GM13976 (cell line): Measurements from ENCODE around the gene TRIM45.

Experiments
- DNase-seq: peaks from one replicate; pipeline ENCODE4 v3.0.0; 2012; ENCODE audit warnings: low spot score
- CTCF ChIP-seq: IDR thresholded peaks from 2 replicates; pipeline ENCODE4 v1.5.1; 2012; ENCODE audit warnings: borderline replicate concordance, mild to moderate bottlenecking; ENCODE audit not compliant: insufficient read depth; ENCODE audit errors: extremely low read depth, missing control alignments, control extremely low read depth
- in situ Hi-C: fragments of 300-500 bp; cut with MboI; formaldehyde crosslinking; loops from one replicate; pipeline ENCODE4 v1.12.0; 2022; ENCODE audit warnings: low sequenced_read_pairs, mixed read lengths, inconsistent platforms; ENCODE audit not compliant: unreplicated experiment

The TRIM45 gene

DNA sequence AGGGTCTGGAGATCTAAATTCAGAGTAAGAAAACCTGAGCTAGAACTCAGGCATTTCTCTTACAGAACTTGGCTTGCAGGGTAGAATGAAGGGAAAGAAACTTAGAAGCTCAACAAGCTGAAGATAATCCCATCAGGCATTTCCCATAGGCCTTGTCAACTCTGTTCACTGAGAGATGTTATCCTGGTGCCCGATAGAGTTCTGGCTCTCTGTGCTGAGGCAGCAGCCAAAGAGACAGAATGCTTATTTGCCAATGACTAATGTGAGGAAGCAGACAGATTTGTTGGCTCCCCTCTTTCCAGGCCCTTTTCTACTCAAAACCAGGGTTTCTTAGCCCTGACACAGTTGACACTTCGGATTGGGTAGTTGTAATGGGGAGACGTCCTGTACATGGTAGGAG is 22.3 kb upstream of the TRIM45 start:
- TF ChIP-seq CTCF = no peak
- DNase-seq = no peak
- in situ Hi-C loops = no loop called here

DNA sequence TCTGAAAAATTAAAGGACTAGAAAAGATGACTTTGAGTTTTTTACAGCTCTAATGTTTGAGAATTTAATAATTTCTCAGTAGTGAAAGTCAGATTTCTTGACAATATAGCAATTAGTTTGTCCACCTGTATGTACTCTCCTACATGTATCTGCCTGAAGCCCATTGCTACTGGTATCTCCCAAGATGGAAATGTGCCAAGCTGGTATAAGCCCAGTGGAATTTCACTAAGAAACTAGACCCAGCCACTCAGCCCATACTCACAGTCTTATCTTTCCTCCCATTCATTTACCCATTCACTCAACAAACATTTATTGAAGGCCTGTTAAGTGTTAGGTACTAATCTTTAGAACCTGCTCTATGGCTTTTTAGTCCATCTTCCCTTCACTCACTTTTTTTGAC is 21.6 kb upstream of the TRIM45 start:
- TF ChIP-seq CTCF = no peak
- in situ Hi-C loops = no loop called here
- no peak for DNase-seq

DNA sequence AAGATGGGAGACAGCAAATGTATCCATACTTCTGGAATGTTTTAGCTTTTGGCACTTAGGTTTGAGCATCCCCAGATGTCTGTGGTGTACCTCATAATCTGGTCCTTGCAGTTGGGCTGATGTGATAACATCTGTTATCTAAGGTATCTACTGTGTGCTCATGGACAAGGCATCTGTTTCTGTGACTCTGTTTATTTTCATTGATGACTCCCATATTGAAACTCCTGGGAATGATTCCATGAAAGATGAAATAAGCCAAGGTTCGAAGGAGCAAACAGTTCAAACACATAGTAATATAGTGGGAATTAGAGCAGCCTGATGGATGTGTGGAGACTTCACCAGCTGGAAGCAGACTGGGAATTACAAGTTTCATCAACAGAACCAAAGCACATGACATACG is 20.7 kb upstream of the TRIM45 start:
- no peak for TF ChIP-seq CTCF
- DNase-seq = no peak
- in situ Hi-C loops = no loop called here

DNA sequence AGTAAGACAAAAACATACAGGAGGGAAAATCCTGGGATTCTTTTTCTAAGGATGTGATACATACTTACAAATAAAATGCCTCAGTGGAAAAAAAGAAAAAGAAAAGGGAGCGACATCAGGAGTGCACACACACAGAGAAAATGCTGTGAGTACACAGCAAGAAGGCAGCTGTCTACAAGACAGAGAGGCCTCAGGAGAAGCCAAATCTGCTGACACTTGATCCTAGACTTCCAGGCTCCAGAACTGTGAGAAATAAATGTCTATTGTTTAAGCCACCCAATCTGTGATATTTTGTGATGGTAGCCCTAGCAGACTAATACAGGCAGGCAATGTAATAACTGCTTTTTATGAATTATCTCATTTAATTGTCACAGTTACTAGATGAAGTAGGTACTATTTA is 17.0 kb upstream of the TRIM45 start:
- in situ Hi-C loops = no loop called here
- no peak for DNase-seq
- no peak for TF ChIP-seq CTCF

DNA sequence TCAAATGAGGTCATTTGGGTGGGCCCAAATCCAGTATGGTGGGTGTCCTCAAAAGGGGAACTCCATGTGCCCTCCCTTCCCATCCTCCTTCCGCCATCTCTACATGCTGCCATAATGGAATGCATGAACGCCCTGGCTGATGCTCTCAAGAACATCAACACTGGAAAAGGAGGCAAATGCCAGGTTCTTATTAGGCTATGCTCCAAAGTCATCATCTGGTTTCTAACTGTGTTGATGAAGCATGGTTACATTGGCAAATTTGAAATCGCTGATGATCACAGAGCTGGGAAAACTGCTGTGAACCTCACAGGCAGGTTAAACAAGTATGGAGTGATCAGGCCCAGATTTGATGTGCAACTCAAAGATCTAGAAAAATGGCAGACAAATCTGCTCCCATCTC is 16.6 kb upstream of the TRIM45 start:
- in situ Hi-C loops = no loop called here
- no peak for TF ChIP-seq CTCF
- no peak for DNase-seq

DNA sequence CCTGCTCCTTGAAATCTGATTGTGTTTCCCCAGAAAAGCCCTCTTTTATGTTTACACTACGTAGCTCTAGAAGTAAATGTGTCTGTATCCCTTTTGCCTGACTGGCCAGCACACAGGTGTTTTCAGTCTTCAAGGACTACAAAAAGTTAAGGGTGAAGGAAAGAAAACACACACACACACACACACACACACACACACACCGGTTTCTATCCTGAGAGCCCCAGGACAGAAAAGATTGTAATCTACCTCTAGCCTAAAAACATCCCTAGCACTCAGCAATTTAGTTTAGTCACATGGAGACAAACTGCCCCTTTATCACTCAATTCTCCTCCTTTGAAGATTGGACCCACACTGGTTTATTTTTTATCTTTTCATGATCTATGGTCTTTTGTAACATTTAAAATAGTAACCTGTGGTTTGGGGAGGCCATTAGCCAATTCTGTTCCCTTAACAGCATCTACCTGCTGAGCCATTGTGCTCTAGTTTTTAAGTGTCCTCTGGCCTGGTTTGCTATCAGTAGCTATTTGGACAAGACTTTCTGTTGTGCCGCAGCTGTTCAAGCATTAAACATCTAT is 15.8 kb upstream of the TRIM45 start:
- DNase-seq = no peak
- no peak for TF ChIP-seq CTCF
- in situ Hi-C loops = no loop called here

DNA sequence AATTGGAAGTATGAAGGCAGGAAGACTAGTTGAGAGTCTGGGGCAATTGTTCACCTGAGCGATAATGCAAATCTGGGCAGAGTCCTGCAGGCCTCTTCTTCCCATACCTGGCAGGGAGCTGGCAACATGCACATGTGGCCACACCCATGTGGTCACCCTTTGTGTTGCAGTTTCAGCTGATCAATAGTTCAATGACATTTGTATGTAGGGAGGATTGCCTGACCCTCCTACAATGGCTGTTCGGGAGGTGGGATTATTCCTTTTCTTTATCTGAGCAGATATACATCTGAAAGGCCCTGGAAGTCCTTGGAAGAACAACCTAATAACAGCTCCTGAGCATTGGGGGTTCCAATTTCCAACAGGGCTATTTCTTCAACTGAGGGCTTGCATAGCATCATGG is 15.2 kb upstream of the TRIM45 start:
- TF ChIP-seq CTCF = no peak
- in situ Hi-C loops = no loop called here
- no peak for DNase-seq
